NCI-H2107 treated with DMSO at 0.1 percent for 48 hours (cell line): ENCODE measurements around the gene RAB1A.
A peak's percentile ranks its signal among the peaks of the same experiment; 100 is the strongest.

Experiments
- DNase-seq: peaks from one replicate; lab custom pipeline; 2025; ENCODE audit not compliant: unreplicated experiment; lab: John Stamatoyannopoulos, UW

The RAB1A gene

DNA sequence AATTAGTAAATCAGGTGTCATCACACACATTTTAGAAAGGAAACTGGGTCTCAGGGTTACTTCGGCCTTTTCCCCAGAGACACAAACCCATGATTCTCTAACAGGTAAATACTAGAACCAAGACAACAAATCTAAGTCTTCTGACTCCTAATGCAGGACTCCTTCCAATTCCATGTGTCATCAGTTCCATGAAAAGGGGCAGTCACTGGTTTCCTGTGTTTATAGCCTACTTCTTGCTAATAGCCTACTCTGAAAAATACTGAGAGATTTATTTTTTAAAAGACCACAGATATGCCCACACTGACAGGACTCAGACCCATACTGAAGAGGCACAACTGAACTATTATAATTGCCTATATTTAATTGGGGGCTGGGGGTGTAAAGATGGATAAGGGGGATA lies 33.0 kb downstream of the RAB1A start:
- DNase-seq, result no peak

DNA sequence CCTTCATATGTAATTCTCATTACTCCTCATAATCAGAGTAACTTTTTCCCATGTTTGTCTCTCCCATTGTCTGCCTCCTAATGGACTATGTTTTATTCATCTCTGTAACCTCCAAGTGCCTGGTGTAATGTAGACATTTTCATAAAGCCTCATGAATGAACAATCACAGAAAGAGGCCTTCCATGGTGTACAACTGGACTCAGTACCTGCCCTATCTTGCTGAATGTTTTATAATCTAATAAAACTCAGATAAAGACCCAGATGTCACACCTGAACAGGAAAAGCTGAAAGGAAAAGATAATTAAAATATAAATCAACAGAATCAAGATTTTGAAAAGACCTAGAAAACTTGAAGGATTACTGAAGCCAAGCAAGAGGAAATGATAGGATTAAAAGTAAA lies 36.7 kb downstream of the RAB1A start:
- no peak for DNase-seq

DNA sequence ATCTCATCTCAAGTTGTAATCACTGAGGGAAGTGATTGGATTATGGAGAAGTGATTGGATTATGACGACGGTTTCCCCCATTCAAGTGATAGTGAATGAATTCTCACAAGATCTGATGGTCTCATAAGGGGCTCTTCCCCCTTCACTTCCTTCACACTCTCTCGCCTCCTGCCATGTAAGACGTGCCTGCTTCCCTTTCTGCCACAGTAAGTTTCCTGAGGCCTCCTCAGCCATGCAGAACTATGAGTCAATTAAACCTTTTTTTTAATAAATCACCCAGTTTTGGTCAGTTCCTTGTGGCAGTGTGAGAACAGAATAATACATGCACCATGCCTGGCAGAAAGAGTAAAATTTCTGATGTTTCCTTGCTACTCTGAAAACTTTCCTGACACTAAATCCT lies 37.1 kb downstream of the RAB1A start:
- DNase-seq, result no peak

DNA sequence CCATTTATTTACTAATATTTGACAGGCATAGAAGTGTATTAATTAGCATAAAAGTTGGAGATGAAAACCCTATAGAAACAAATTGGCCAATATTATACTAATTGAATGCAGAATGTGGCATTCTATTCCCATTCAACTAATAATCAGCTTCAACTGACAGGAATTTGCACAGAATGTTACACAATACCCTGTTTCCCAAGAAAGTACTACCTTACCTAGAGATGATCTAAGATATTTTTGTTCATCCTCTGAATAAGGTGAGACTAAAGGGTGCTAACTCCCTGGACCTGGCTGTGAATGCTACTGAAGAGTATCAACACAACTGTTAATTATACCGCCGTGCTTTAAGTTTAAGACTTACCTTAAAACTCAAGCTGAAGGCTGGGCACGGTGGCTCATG lies 44.8 kb downstream of the RAB1A start:
- DNase-seq, result no peak

DNA sequence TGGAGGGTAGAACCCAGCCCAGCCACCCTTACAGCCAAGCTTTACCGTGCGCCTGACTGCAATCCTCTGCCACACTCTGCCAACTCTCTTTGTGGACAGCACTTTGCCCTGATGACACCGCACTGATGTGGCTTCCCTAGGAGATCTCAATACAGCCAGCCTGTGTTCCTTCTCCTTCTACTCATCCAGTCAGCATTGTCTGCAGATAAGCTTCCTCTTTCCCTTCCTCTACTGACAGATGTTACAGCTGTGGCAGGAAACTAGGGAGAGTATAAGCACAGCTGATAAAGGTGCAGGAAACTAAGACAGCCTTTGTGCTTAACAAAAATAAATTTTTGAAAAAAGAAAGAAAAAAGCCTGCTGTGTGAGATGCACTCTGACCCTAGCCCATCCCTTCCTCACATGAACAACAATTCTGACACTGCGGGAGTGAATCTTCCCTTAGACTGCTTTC lies 48.6 kb downstream of the RAB1A start:
- no peak for DNase-seq

DNA sequence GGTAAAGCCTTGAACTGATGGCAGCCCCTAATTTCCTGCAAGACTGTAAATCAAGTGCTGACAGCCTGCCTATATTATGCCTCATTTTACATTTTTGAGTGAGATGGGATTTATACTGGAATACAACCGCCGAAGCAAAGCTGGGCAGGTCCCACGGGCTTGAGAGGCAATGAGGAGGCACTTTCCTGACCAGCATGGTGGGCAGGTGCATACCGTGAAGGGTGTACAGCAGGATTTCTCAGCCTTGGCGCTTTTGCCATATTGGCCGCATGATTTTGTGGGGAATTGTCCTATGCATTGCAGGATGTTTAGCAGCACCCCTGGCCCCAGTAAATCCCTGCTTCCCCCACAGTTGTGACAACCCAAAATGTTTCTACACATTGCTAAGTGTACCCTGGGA lies 50.9 kb downstream of the RAB1A start:
- no peak for DNase-seq

DNA sequence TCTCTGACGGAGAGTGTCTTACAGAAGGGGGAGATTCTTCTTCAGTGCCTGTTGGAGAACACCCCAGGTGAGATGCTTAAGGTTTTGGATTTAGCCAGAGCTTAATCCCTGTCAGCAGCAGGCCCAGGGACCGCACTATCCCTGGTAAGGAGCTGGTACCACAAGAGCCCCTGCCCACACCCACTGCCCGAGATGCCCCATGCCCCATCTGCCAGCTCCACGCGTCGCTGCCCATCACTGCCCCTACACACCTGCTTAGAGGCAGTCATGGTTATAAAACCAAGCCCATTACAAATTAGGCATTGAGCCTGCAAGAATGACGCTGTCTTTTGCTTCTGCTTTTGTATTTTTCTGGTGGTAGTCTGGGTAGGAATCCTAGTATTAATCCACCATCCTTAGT lies 52.0 kb downstream of the RAB1A start:
- no peak for DNase-seq

DNA sequence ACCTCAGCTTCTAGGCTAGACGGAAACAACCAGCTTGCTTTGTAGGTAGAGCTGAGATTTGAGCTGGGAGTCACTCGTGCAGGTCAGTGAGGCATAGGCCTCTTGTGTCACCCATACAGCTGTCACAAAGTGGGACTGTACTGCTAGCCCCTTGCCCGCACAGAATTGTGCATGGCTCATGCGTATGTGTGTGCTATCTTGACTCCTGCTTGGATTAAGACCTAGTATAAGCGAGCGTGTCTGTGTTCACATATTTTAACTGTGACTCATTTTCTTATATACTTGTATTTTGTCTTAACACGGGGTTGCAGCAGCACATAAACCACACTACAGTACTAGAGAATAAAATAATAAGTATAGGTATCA lies 53.6 kb downstream of the RAB1A start:
- no peak for DNase-seq

DNA sequence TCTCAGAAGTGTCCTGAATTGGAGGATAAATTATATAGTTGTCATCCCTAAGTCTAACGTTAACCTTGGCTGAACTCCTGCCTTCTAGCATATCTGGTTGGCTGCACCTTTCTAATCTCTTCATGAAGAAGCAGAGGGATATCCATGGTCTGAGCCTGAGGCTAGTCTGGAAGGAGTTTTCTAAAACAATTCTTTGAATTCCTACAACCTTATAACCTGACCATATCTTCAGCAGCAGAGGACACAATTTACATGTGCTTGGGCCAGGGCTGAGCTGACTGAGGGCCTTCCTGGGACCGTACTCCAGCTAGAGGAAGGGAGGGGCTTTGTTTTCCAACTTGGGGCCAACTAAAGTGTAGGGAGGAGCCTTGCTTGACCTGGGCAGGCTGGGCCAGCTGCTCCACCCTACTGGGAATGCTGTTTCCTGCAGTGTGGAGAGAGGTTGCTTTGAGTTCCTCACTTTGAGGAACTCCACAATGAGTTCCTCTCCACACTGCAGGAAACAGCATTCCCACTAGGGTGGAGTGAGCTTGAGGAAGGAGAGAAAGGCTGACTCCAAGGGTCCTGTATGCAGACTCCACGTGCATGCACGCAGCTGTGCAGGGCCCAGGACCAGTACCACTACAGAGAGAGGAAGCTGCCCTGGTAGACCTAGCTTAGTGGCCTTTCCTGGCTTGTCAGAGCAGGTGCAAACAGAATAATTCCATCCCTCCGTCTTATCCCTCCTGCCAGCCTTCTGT lies 54.1 kb downstream of the RAB1A start:
- no peak for DNase-seq

DNA sequence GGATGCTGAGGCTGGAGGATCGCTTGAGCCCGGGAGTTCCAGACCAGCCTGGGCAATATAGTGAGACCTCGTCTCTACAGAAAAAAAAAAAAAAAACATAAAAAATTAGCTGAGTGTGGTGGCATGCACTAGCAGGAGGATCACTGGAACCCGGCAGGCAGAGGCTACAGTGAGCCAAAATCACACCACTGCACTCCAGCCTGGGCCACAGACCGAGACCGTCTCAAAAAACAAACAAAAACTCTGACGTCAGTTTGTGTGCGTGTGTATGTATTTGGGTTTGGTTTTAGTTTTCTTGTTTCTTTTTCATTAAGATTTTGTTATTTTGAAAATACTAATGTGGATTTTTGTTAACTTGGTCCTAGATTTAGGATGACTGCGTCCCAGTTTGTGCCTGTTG lies 54.7 kb downstream of the RAB1A start:
- no peak for DNase-seq

DNA sequence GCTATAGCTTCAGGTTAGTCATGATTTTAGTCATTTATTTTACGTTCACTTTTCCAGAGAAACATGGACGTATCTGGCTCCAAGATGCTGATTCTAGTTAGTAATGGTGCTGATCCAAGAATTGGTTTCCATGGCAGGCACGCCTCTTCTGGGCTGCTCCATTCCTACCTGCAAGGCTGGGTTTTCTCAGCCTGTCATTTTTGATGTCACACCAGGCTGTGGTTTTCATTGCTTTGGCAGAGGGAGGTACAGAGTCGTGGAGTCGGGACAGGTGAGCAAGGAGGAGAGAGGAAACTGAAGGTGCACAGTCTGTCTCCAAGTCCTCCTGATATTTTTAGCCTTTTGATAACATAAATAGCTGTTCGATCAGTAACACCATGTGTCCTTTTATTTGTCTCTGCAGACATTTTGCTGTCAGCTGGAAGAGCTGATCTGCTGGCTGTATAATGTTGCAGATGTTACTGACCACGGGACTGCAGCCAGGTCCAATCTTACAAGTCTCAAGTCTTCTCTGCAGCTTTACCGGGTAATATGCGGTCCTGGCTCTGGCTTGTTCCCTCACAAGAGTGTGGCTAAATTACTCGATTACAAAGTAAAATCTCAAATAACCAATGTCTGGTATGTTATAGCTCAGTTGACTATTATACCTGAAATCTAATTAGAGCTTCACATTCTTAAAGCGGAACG lies 55.9 kb downstream of the RAB1A start:
- DNase-seq, result no peak

DNA sequence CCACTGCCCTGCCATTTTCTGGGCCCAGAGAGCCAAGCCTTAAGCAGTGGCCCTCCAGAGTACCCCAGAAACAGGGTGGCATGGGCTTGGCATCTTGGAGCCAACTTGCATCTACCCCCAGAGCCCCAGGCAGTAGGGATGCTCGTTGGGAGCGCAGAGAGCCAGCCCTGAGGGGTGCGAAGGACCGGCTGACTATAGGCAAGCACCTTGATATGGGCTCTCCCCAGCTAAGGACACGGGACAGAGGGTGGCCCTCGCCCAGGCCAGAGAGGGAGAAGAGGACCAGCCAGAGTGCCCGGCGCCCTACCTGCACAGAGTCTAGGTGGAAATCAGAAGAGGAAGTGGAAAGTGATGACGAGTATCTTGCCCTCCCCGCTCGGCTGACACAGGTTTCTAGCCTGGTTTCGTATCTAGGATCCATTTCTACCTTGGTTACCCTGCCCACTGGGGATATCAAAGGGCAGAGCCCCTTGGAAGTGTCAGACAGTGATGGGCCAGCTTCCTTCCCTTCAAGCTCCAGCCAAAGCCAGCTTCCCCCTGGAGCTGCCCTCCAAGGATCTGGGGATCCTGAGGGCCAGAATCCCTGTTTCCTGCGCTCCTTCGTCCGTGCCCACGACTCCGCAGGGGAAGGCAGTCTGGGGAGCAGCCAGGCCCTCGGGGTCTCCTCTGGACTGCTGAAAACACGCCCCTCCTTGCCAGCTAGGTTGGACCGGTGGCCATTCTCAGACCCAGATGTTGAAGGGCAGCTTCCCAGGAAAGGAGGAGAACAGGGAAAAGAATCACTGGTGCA lies 57.5 kb downstream of the RAB1A start:
- DNase-seq, result no peak

DNA sequence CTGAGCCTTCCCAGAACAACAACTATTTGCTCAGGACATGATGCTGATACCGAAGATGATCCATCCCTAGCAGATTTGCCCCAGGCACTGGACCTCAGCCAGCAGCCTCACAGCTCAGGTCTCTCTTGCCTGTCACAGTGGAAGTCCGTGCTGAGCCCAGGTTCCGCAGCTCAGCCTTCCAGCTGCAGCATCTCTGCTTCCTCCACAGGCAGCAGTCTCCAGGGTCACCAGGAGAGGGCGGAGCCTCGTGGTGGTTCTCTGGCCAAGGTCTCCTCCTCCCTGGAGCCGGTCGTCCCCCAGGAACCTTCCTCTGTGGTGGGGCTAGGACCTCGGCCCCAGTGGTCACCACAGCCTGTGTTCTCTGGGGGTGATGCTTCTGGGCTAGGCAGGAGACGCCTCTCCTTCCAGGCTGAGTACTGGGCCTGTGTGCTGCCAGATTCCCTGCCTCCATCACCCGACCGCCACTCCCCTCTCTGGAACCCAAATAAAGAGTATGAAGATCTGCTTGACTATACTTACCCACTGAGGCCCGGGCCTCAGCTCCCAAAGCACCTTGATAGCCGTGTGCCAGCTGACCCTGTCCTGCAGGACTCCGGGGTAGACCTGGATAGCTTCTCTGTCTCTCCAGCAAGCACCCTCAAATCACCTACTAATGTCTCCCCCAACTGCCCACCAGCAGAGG lies 58.3 kb downstream of the RAB1A start:
- no peak for DNase-seq

DNA sequence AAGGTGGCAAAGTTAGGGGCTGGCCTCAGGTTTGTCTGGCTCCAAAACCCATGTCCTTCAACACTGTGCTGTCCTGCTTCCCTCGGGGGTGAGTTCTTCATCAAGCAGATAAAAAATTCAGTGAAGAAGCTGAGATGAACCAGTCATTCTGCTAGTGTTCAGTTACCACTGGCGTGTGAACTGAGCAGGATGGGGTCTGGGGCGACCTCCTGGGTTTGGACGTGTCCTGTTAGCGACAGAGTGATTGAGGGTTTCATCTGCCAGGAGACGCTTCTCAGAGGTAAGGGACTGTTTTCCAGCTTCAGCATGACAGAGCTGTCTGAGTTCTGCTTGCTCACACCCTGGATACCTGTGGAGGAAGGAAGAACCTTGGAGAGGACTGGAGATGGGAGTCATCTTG lies 59.0 kb downstream of the RAB1A start:
- no peak for DNase-seq

DNA sequence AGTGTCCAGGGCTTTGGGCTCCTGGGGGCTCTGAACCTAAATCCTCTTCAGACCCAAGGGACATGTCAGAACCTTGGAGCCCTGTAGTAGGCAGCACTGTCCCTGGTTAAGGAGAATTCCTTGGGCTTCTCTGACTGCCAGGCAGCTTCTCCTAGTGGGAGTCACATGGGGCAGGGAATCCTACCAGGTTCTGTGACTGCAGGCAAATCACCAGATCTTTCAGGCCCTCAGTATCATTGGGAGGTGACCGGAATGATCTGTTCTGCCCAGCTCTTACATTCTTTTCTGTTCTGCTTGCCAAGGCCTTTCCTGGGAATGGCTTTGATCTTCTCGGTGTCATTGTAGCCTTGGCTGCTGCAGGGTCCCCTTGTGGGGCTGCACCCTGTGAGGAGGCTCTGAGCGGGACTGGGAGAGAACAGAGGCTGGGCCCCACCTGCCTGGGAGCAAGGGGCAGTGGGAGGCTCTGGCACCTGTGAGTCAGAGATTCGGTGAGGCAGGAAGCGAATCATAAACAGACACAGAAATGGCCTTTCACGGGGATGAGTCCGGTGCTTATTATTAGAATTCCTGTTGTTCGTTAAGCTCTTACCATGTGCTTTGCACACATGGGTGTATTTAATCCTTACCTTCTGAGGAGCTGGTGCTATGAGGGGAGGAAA lies 59.6 kb downstream of the RAB1A start:
- DNase-seq, result no peak

DNA sequence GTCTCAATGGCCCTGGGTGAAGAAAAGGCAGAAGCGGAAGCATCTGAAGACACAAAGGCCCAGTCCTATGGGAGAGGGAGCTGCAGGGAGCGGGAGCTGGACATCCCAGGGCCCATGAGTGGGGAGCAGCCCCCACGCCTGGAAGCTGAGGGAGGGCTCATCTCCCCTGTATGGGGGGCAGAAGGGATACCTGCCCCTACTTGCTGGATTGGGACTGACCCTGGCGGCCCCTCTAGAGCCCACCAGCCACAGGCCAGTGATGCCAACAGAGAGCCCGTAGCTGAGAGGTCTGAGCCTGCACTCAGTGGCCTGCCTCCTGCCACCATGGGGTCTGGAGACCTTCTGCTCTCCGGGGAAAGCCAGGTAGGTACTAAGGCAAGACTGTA lies 60.5 kb downstream of the RAB1A start:
- no peak for DNase-seq

DNA sequence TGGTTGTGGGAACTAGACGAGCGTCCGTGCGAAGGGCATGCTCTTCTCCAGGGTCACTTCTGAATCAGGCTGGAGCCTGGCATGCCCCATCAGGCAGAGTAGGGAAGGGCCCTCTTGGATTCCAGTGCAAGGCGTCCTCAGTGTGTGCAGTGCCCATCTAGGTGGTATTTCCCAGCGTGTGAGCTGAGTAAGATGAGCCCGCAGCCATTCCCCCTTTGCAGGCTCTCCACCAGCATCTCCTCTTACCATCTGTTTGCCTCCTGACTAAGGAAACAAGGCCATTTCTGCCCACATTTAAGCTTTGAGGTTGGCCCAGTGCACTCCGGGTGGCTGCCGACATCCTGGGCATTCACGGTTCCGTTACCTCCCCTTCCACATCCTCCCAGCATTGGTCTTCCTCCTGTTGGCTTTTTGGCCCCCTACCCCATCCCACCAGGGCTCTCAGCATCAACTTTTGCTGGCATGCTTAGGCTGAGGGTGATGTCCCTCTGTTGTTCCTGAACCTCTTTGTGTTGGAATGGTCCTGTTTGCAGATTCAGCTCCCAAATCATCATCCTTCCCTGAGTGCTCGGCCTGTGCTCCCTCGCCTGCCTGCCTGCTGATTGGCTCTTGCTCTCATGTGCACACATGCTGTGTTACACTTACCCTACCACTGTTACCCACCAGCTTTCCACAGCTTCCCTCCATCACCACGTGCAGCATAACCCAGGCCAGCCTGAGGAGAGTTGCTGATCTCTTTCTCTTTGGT lies 61.9 kb downstream of the RAB1A start:
- DNase-seq, result no peak

DNA sequence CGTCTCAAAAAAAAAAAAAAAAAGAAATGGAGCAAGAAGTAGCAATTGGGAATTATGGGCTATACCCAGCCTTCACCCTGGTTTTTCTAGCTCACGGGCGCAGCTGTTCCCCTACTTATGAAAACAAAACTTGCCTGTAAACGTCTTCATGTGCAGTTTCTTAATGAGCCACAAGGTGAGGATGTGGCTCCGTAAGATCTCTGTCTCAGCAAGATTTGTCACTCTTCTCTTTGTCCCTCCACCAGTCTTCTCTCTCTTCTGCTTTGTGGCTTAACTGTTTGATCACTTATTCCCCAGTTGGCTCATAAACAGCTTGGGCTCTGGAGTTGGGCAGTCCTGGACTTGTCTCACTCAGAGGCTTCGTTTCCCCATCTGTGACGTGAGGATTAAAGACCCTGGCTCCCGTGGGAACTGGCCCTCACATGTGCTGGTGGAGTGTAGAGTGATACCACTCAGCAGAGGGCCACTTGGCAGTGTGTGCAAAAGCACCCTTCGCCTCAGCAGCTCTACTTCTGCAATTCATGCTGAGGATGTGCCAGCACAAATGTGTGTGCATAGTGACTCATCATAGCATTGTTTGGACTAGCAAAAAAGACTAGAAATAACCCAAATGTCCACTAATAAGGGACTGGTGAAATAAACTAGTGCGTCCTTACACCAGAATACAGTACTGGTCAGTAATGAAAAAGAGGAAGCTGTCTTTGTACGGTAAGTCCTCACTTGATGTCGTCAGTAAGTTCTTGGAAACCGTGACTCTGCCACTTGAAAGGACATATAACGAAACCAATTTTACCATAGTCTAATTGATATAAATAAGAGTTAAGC lies 65.0 kb downstream of the RAB1A start:
- DNase-seq, result peak; percentile 47
